GM19193 (cell line): ENCODE measurements around the gene USP53.

ENCODE experiments used
- POLR2A ChIP-seq: IDR thresholded peaks from 4 replicates; pipeline ENCODE4 v1.6.1; 2011; ENCODE audit not compliant: insufficient read depth, insufficient read length; ENCODE audit errors: extremely low read depth

Gene USP53

DNA sequence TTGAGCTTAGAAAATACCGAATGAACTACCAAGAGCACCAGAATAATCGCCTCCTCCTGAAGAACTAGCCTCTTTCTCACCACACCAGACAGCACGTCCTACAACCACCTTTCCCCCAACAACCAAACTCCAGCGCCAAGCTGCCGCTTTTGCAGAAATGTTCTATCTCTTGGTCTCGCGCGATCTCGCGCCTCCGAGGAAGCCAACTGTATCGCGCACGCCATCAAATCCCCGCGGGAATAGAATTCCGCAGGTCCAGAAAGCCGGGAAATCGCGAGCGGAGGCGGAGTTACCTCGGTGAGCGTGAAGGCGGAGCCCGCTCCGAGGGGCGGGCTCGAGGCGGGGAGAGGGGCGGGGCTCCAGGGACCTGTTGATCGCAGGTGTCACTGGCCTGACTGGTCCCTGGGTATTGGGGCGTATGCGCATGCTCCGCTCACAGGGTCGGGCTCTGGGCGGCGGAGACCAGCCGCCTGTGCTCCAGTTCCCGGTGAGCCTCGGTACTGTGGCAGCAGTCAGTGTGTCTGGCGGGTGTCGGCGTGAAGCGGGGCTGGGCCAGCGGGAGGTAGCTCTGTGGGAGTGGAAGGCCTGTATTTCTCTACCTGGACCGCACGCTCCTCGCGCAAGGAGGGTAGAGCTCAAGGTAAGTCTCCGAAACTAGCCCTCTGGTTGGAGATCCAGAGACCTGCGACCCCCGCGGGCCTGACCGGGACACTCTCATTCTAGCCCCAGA is at the start of gene USP53:
TSS of gene USP53 (plus strand) at position 480 of the 730 bp plus-strand sequence. CDS start 27,047 bp downstream, outside the sequence.
- TF ChIP-seq POLR2A = peak; percentile 69

DNA sequence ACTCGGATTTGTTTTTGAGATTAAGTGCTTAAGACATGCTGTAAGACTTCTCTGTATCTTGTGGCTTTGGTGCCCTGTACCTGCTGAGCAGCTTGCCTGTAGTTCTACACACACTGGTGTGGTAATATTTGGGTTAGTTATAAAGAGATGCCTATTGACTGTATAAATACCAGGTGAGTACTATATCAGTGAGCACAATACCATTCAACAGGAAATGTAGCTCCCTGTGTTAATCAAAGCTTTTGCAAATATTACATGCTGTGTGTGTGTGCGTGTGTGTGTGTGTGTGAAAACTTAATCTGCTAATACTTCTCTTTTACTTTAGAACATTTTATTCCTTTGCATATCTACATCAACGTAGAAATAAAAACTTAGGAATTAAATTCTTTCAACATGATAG is 46.7 kb upstream of the USP53 start:
- no peak for TF ChIP-seq POLR2A

DNA sequence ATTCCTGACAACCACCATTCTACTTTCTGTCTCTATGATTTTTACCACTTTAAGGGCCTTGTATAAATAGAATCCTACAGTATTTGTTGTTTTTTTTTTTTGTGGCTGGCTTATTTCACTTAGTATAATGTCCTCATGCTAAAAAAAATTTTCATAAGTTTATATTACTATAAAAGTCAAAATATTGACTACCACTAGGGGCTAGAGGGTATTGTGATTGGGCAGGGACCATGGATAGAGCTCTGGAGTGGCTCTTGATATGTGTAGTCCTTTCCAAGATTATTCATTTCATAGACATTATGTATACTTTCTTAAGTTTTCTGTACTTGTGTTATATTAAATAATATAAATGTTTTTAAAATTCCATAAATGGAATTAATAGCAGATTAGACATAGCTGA is 42.3 kb upstream of the USP53 start:
- no peak for TF ChIP-seq POLR2A

DNA sequence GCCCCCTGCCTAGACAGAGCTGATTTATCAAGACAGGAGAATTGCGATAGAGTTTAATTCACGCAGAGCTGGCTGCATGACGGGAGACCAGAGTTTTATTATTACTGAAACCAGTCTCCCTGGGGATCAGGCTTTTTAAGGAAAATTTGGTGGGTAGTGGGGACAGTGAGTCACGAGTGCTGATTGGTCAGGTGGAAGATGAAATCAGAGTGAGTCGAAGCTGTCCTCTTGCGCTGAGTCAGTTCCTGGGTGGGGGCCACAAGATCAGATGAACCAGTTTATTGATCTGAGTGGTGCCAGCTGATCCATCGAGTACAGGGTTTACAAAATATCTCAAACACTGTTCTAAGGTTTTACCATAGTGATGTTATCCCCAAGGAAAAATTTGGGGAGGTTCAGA is 40.3 kb upstream of the USP53 start:
- no peak for TF ChIP-seq POLR2A

DNA sequence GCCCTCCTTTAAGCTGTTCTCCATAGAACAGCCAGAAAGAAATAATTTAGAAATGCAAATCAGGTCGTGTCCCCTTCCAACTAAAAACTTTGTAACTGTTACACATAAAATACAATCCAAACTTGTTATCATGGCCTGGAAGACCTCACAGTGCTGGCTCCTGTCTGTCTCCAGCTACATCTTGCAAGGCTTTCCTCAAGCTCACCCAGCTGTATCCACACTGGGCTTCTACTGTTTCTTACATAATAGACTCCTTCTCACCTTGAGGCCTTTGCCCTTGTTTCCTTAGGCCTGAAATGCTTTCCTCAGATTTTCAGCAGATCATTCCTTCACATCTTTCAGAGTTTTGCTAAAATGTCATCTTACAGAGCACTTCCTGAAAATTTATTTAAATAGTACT is 33.5 kb upstream of the USP53 start:
- no peak for TF ChIP-seq POLR2A

DNA sequence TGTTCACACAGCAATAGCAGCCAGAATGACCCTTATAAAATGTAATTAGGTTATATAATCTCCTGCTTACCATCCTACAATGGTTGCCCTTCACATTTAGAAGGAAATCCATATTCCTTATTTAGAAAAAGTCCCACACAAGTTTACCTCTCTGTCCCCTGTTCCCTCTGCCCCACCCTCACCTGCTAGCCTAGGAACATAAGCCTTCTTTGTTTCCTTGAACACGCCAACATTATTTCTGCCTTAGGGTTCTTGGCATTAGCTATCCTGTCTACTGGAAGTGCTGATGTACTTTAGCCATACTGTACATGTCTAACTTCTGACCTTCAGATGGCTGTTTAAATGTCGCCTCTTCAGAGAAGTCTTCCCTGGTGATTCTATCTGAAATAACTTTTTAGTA is 28.4 kb upstream of the USP53 start:
- TF ChIP-seq POLR2A = no peak

DNA sequence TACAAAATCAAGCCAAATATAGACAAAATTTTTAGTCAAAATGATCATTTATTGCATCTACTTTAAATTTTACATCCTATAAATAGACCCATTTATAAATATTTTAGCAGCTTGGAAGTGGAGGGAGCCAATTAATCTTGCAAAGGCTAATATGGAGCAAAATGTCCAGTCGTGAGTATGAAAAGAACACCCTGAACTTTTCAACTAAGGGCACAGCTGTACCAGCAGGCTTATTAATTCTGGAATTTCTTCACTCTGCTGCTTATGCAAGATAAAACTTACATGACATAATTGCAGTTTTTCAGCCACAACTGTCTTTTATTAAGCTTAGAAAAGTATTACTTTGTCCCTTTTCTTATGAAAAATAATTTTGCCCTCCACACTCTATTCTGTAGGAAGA is 22.9 kb upstream of the USP53 start:
- no peak for TF ChIP-seq POLR2A

DNA sequence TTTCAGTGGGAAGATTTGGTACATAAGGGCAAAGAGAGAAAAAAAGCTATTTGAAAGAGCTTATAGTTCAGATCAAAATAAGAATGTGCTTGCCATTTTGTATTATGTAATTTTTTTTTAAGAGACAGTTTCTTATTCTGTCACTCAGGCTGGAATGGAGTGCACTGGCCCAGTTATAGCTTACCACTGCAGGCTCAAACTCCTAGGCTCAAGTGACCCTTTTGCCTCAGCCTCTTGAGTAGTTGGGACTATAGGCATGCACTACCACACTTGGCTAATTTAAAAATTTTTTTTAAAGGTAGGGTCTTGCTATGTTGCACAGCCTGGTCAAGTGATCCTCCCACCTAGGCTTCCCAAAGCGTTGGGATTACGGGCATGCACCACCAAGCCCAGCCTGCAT is 22.2 kb upstream of the USP53 start:
- TF ChIP-seq POLR2A = no peak

DNA sequence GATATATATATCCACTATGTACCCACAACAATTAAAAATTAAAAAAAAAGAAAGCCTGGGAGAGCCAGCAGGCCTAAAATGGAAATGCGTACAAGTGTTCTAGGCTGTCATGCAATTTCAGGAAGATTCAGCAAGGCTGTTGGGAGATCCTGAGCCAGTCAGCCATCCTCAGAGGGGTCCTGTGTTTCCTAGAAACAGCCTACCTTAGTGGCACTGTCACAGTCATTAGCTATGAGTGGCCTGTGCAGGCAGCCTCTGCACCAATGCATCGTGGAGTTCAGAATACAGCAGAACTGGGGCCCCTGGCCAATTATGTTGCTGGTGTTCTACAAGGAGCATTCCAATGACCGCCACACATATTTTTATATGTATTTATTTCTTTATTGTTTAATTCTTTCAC is 21.0 kb upstream of the USP53 start:
- no peak for TF ChIP-seq POLR2A

DNA sequence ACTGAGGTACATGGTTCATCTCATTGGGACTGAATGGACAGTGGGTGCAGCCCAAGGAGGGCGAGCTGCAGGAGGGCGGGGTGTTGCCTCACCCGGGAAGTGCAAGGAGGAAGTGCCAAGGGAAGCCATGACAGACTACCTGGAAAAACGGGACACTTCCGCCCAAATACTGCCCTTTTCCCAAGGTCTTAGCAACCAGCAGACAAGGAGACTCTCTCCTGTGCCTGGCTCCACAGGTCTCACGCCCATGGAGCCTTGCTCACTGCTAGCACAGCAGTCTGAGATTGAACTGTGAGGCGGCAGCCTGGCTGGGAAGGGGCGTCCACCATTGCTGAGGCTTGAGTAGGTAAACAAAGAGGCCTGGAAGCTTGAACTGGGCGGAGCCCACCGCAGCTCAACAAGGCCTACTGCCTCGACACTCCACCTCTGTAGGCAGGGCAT is 14.7 kb upstream of the USP53 start:
- no peak for TF ChIP-seq POLR2A

DNA sequence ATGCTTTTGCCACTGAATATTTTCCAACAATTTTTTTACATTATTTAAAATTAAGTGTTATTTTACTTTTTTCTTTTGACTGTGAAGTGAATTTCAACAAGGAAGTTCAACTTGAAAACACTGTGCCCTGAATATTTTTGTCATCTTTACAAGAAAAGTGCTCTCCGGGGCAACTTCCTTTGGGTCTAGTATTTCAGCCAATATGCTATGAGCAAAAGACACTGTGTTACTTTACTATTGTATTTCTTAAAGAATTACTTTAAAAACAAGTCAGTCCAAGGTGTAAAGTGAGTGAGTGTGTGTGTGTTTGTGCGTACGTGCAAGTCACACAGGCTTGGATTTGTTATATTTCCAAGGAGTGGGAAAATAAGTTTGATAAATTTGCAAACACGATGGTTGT is 7.6 kb upstream of the USP53 start:
- TF ChIP-seq POLR2A = no peak

DNA sequence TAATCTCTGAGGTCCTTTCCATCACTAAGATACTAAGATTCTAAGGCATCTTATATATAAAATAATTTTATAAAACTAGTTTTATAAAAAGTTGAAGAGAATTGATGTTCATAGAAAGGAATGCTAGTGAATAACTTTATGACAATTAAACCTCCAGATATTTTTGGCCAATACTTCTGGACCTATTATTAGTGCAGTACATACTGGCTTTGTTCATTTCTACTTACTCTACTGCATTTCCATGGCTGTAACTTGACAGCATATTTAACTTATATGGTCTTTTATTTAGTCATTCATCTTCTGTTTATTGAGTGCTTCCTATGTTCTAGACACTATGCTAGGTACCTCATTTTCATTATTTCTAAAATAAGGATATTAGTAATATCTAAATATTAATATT is 6.8 kb upstream of the USP53 start:
- no peak for TF ChIP-seq POLR2A

DNA sequence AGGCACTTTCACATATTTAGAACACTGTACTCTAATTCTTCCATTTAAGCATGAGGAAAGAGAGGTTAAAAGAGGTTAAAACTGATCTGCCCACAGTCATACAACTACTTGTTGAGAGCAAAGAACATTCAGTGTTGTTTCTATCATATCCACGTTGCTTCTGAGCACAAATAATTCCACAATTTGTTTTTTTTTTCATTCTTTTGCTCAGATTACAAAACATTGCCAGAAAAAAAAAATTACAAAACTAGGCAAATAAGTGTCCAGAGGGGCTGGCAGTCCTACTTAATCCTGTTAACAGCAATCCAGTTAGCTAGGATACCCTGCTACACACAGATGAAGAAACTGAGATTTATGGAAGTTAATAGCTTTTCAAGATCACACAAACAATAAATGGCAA is 6.3 kb upstream of the USP53 start:
- TF ChIP-seq POLR2A = no peak

DNA sequence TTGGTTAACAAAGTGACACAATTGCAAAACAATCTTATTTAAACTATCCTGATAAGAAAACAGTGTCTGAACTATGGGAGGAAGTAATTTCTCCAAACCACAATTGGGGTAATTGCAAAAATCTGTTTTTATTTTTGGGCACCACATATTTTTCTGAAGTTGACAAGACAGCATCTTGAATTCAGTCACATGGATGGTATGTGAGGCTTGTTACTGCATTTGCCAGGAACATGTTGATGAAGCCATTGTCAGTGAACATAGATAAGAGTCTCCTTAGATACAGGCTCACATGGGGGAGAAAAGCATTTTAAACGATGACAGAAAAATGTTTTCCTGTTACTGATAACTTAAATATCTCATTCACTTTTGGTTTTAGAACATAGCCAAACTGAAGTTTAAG is 5.5 kb upstream of the USP53 start:
- TF ChIP-seq POLR2A = no peak

DNA sequence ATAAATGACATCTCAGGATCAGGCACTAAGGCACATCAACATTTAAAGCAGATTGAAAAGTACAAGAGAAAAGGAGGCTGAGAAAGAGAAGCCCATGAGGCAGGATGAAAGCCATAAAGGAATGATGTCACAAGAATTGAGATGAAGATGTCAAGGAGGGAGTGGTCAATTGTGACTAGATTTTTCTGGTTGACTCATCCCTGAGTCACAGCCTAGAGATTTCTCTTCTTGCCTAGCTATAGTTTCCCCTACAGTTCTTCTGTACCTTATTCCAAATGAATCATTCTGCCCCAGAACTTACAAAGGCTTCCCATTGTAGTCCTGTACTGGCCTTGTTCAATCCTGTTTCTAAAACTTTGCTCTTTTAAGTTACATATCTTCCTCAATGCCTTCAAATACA is 3.4 kb upstream of the USP53 start:
- no peak for TF ChIP-seq POLR2A

DNA sequence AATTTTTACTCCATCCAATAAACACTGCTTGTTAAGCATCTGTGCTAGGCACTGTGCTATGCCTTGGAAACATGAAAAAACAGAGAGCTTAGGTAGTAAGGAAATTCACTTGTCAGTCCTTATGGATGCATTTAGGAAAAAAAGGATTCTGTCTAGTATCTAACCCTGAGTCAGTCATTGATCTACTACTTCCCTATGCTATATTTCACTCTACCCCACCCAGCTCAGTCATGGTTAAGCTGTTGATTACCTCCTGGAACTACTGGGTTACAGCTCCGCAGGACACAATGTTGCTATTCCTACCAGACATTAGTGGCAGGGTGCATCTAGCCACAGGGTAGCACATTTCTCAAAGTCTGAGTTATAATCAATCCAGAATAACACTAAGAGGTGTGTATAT is 2.9 kb upstream of the USP53 start:
- no peak for TF ChIP-seq POLR2A

DNA sequence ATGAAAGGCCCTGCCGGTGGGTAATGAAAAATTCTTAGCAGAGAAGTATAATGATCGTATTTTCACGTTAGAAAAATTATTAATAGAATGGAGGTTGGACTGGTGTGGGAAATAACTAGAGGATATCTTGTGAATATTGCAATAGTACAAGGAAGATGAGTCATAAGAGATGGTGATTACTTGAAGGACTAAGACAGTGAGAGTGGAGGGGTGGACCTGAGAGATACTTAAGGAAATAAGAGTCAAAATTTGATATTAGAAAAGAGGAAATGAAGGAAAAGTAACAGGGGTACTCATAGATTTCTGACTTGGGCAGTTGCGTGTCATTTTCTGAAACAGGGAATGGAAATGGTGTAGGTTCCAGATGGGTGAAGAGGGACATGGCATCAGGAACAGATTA is 1.7 kb upstream of the USP53 start:
- TF ChIP-seq POLR2A = no peak
